K562 (cell line): ENCODE results near the gene PCSK5. TPM values are rescaled to one million over a fixed set of nuclear protein-coding genes. Genes with fewer than 3 reads are reported as not detected.

Experiments used
- ATAC-seq: fragments of 200-7000 bp; cut with Tn5 transposase; 3 replicates; pipeline ENCODE4 v1.9.1; 2020; ENCODE audit warnings: moderate library complexity
- BruUV-seq: library from RNA; stranded (reverse); fragments of 400-500 nt; replicated peaks from 2 replicates; lab custom pipeline; 2021; lab: Mats Ljungman, UMichigan
- CTCF ChIA-PET: fragments of 300-600 bp; formaldehyde crosslinking; extraction: SDS; loops from one replicate; lab custom pipeline; 2021; ENCODE audit warnings: low intra/inter-chr PET ratio; lab: Yijun Ruan, JAX
- POLR2A ChIA-PET: fragments of 300-600, 350-650 bp; sonication (Branson Sonifier 250); formaldehyde crosslinking; extraction: SDS; loops from one replicate; lab custom pipeline; 2021; ENCODE audit warnings: antibody characterized with exemption, inconsistent platforms; lab: Yijun Ruan, JAX
- DNase-seq, 4 experiments: peaks; one replicate each; pipeline versions ENCODE4 v3.0.0 to v3.0.0-alpha.2; 2011 to 2018; ENCODE audit warnings: low spot score in 3 of 4, mixed read lengths in 3 of 4; ENCODE audit errors: extremely low read depth in 1 of 4
- FAIRE-seq: peaks from 2 replicates; lab custom pipeline; 2011; peaks lifted over from hg19 to GRCh38; lab: Jason Lieb, UNC
- H2AFZ ChIP-seq: 2 replicates; pipeline ENCODE4 v1.6.0; 2011; ENCODE audit warnings: low read depth, low read length, control low read depth, inconsistent platforms
- H3K27ac ChIP-seq: fragments of 200-600 bp; 3 replicates; pipeline ENCODE4 v1.8.0; 2011; ENCODE audit warnings: low read depth, mild to moderate bottlenecking, control low read depth, inconsistent platforms, low read length, moderate library complexity, mixed read lengths; ENCODE audit errors: extremely low read depth
- H3K27me3 ChIP-seq, 2 experiments: fragments of 300-600 bp in 1 of 2; 2 replicates in 1 of 2; 3 replicates in 1 of 2; pipeline versions ENCODE4 v1.6.0 to v1.8.0; 2011; ENCODE audit warnings: inconsistent platforms in 2 of 2, low read length in 2 of 2, mild to moderate bottlenecking in 1 of 2, mixed read lengths in 1 of 2, moderate library complexity in 1 of 2; ENCODE audit not compliant: control insufficient read depth in 2 of 2, insufficient read depth in 2 of 2
- H3K36me3 ChIP-seq: fragments of 300-600 bp; 3 replicates; pipeline ENCODE4 v1.8.0; 2011; ENCODE audit warnings: mild to moderate bottlenecking, low read length, inconsistent platforms; ENCODE audit not compliant: control insufficient read depth, insufficient read depth
- H3K4me1 ChIP-seq, 2 experiments: fragments of 200-600 bp in 1 of 2; replicated peaks in 1 of 2; 2 replicates in 1 of 2; 3 replicates in 1 of 2; pipeline versions ENCODE4 v1.5.1 to v1.8.0; 2011; ENCODE audit warnings: inconsistent platforms in 2 of 2, low read length in 2 of 2, mild to moderate bottlenecking in 1 of 2, mixed read lengths in 1 of 2, moderate library complexity in 1 of 2; ENCODE audit not compliant: control insufficient read depth in 2 of 2, insufficient read depth in 2 of 2
- H3K4me2 ChIP-seq: 2 replicates; pipeline ENCODE4 v1.6.1; 2011; ENCODE audit warnings: low read length, control low read depth, inconsistent platforms, mixed read lengths; ENCODE audit not compliant: insufficient read depth
- H3K4me3 ChIP-seq: fragments of 200-600 bp; sonication (generic), shearing (Covaris generic); 2 replicates; pipeline ENCODE4 v1.5.1; 2016; ENCODE audit warnings: control low read depth, inconsistent platforms
- H3K79me2 ChIP-seq: fragments of 200-600 bp; 3 replicates; pipeline ENCODE4 v1.8.0; 2011; ENCODE audit warnings: low read length, inconsistent platforms; ENCODE audit not compliant: control insufficient read depth, insufficient read depth
- H3K9ac ChIP-seq, 2 experiments: 2 replicates each; pipeline versions ENCODE4 v1.6.0 to v1.6.1; 2011; ENCODE audit warnings: low read depth in 2 of 2, low read length in 2 of 2, control low read depth in 1 of 2, inconsistent platforms in 1 of 2, mild to moderate bottlenecking in 1 of 2, mixed read lengths in 1 of 2; ENCODE audit not compliant: insufficient read depth in 1 of 2
- H3K9me1 ChIP-seq: one replicate; pipeline ENCODE4 v1.6.0; 2011; ENCODE audit warnings: inconsistent platforms, mild to moderate bottlenecking, low read length, moderate library complexity; ENCODE audit not compliant: control insufficient read depth, insufficient read depth
- H3K9me3 ChIP-seq: replicated peaks from 2 replicates; pipeline ENCODE4 v1.5.1; 2011; ENCODE audit warnings: low read depth, low read length, inconsistent platforms; ENCODE audit not compliant: control insufficient read depth, insufficient read depth
- H4K20me1 ChIP-seq: replicated peaks from 2 replicates; pipeline ENCODE4 v1.6.1; 2011; ENCODE audit warnings: low read length, inconsistent platforms, mixed read lengths; ENCODE audit not compliant: control insufficient read depth, insufficient read depth
- FOXA3 ChIP-seq, 2 experiments: fragments of 450-650 bp in 1 of 2; sonication (generic) in 1 of 2; formaldehyde crosslinking; IDR thresholded peaks in 1 of 2; conservative IDR thresholded peaks in 1 of 2; 2 replicates each; pipeline versions ENCODE4 v1.4.0 to v1.8.0; 2020 to 2022; ENCODE audit warnings: mild to moderate bottlenecking in 2 of 2, missing genetic modification reagents in 1 of 2
- MEF2D ChIP-seq: conservative IDR thresholded peaks from 2 replicates; pipeline ENCODE4 v1.6.1; 2016; ENCODE audit warnings: low read depth, missing genetic modification characterization, missing compliant biosample characterization
- NUFIP1 ChIP-seq: fragments of 450-650 bp; IDR thresholded peaks from 2 replicates; pipeline ENCODE4 v1.6.1; 2018; ENCODE audit not compliant: partially characterized antibody
- SMARCE1 ChIP-seq: fragments of 450-650 bp; IDR thresholded peaks from 2 replicates; pipeline ENCODE4 v1.7.1; 2016; ENCODE audit warnings: mild to moderate bottlenecking
- ZNF143 ChIP-seq: sonication (generic); formaldehyde crosslinking; IDR thresholded peaks from 2 replicates; pipeline ENCODE4 v1.9.0; 2022; ENCODE audit warnings: mild to moderate bottlenecking, missing genetic modification reagents
- ZNF668 ChIP-seq: fragments of 250-450 bp; sonication (Bioruptor Pico); IDR thresholded peaks from 2 replicates; pipeline ENCODE4 v1.8.0; 2022; ENCODE audit warnings: mild to moderate bottlenecking, inconsistent platforms
- WGBS: fragments of 100-300 bp; shearing (Covaris generic); methylation state at CpG from one replicate; pipeline ENCODE4 v1.1.6; 2016; ENCODE audit warnings: low coverage, mixed read lengths; ENCODE audit not compliant: insufficient coverage; ENCODE audit errors: missing lambda C conversion rate; 5-methylcytosine and 5-hydroxymethylcytosine counted together
- in situ Hi-C: fragments of 300-500 bp; cut with MboI; formaldehyde crosslinking; loops from 4 replicates; pipeline ENCODE4 v1.15.0; 2018; ENCODE audit warnings: inconsistent platforms, mixed read lengths
- intact Hi-C: fragments of 100-400 bp; cut with micrococcal nuclease; formaldehyde crosslinking; loops from 2 replicates; pipeline ENCODE4 v1.14.2; 2022
- polyA plus RNA-seq, 8 experiments: library from polyadenylated mRNA; depleted of rRNA in 4 of 8; stranded (reverse) in 5 of 8; unstranded in 3 of 8; fragments of >200 nt; fragmentation: Nextera tagmentation in 2 of 8; fragmentation: Illumina TruSeq in 1 of 8; extraction: Ambion mirVana in 2 of 8; extraction: Trizol in 1 of 8; gene quantifications; 2 replicates each; pipeline versions ENCODE4 v1.2.1 to v1.2.3, GENCODE V29; 2011 to 2014; ENCODE audit warnings: inconsistent platforms in 1 of 8, missing spikeins in 1 of 8
- total RNA-seq, 7 experiments: library from RNA; depleted of rRNA in 6 of 7; stranded (reverse); fragments of >200 nt in 6 of 7; fragmentation: Illumina TruSeq in 2 of 7; extraction: Trizol in 2 of 7; gene quantifications; 2 replicates each; pipeline versions ENCODE4 v1.2.1 to v1.2.3, GENCODE V29; 2011 to 2021; ENCODE audit warnings: low replicate concordance in 1 of 7
- TF ChIP-seq, protein P1 (sequence below): fragments of 250-450 bp; sonication (Bioruptor Pico); IDR thresholded peaks from 2 replicates; pipeline ENCODE4 v1.5.0; 2022; ENCODE audit warnings: mild to moderate bottlenecking
- TF ChIP-seq, protein P2 (sequence below): sonication (generic); formaldehyde crosslinking; IDR thresholded peaks from 2 replicates; pipeline ENCODE4 v1.8.0; 2023; ENCODE audit warnings: mild to moderate bottlenecking, missing genetic modification reagents
- TF ChIP-seq, protein P3 (sequence below): fragments of 250-450 bp; sonication (Bioruptor Pico); IDR thresholded peaks from 2 replicates; pipeline ENCODE4 v1.5.0; 2020; ENCODE audit warnings: mild to moderate bottlenecking
- TF ChIP-seq, protein P4 (sequence below): sonication (generic); formaldehyde crosslinking; IDR thresholded peaks from 2 replicates; pipeline ENCODE4 v1.8.1; 2023; ENCODE audit warnings: missing genetic modification reagents, mild to moderate bottlenecking, borderline replicate concordance
- TF ChIP-seq, protein P5 (sequence below): fragments of 250-450 bp; sonication (Bioruptor Pico); IDR thresholded peaks from 2 replicates; pipeline ENCODE4 v1.5.0; 2021

The PCSK5 gene
- total and polyA plus RNA-seq, 9 of the 15 experiments (the other 6 are each of a cell fraction or from before 2014, with no cell fraction given), result not detected

DNA sequence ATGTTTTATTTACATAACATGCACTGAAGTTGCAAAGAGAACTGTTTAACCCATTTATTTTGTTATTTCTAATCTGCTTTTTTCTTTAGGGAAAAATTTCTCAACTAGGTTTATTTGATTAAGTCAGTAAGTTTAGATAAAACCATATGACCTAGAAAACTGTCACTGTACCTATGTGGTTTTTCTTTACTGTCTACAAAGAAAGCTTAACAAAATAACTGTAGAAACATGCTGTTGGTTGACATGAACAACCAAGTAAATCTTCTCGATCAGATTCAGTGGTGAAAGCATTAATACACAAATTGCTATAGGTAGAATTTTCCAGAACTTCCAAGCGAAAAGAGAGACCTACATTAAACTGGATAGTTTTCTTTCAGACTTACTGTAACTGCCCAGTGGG, 137.4 kb downstream of the PCSK5 start:
- 0% methylated on average over 2 of the region's 2 CpGs for WGBS
- DNase-seq (no peak), FAIRE-seq (no peak), ATAC-seq (no peak)
- H2AFZ ChIP-seq, result no peak overlapping the region
- H3K27ac ChIP-seq, result no peak overlapping the region
- intact Hi-C loops, result no loop called here
- no peak overlapping the region for H3K4me2 ChIP-seq
- no peaks in the 10 kb centered on the region for H4K20me1 ChIP-seq
- H3K9ac ChIP-seq, result no peak overlapping the region
- BruUV-seq, result no TSS peak
- no peaks in the 10 kb centered on the region for H3K4me1 ChIP-seq
- H3K79me2 ChIP-seq, result no peaks in the 10 kb centered on the region
- CTCF ChIA-PET, result no interaction called here
- no peak overlapping the region for H3K4me3 ChIP-seq
- POLR2A ChIA-PET, result no interaction called here
- H3K27me3 ChIP-seq, result no peaks in the 10 kb centered on the region
- in situ Hi-C loops, result no loop called here
- H3K9me1 ChIP-seq, result no peaks in the 10 kb centered on the region
- H3K9me3 ChIP-seq, result no peaks in the 10 kb centered on the region
- no peaks in the 10 kb centered on the region for H3K36me3 ChIP-seq
- no peak for TF ChIP-seq NUFIP1
- TF ChIP-seq FOXA3 (CRISPR knock-in tag; conservative IDR thresholded peaks at IDR 0.05 in 1 of 2, IDR thresholded peaks at IDR 0.05 in 1 of 2), result no peak
- TF ChIP-seq, protein P1, sequence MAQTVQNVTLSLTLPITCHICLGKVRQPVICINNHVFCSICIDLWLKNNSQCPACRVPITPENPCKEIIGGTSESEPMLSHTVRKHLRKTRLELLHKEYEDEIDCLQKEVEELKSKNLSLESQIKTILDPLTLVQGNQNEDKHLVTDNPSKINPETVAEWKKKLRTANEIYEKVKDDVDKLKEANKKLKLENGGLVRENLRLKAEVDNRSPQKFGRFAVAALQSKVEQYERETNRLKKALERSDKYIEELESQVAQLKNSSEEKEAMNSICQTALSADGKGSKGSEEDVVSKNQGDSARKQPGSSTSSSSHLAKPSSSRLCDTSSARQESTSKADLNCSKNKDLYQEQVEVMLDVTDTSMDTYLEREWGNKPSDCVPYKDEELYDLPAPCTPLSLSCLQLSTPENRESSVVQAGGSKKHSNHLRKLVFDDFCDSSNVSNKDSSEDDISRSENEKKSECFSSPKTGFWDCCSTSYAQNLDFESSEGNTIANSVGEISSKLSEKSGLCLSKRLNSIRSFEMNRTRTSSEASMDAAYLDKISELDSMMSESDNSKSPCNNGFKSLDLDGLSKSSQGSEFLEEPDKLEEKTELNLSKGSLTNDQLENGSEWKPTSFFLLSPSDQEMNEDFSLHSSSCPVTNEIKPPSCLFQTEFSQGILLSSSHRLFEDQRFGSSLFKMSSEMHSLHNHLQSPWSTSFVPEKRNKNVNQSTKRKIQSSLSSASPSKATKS (CRISPR knock-in tag), result no peak
- TF ChIP-seq, protein P2, sequence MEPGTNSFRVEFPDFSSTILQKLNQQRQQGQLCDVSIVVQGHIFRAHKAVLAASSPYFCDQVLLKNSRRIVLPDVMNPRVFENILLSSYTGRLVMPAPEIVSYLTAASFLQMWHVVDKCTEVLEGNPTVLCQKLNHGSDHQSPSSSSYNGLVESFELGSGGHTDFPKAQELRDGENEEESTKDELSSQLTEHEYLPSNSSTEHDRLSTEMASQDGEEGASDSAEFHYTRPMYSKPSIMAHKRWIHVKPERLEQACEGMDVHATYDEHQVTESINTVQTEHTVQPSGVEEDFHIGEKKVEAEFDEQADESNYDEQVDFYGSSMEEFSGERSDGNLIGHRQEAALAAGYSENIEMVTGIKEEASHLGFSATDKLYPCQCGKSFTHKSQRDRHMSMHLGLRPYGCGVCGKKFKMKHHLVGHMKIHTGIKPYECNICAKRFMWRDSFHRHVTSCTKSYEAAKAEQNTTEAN, result no peak
- no peak for TF ChIP-seq MEF2D (tag)
- TF ChIP-seq, protein P3, sequence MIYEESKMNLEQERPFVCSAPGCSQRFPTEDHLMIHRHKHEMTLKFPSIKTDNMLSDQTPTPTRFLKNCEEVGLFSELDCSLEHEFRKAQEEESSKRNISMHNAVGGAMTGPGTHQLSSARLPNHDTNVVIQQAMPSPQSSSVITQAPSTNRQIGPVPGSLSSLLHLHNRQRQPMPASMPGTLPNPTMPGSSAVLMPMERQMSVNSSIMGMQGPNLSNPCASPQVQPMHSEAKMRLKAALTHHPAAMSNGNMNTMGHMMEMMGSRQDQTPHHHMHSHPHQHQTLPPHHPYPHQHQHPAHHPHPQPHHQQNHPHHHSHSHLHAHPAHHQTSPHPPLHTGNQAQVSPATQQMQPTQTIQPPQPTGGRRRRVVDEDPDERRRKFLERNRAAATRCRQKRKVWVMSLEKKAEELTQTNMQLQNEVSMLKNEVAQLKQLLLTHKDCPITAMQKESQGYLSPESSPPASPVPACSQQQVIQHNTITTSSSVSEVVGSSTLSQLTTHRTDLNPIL (CRISPR knock-in tag), result no peak
- TF ChIP-seq, protein P4, sequence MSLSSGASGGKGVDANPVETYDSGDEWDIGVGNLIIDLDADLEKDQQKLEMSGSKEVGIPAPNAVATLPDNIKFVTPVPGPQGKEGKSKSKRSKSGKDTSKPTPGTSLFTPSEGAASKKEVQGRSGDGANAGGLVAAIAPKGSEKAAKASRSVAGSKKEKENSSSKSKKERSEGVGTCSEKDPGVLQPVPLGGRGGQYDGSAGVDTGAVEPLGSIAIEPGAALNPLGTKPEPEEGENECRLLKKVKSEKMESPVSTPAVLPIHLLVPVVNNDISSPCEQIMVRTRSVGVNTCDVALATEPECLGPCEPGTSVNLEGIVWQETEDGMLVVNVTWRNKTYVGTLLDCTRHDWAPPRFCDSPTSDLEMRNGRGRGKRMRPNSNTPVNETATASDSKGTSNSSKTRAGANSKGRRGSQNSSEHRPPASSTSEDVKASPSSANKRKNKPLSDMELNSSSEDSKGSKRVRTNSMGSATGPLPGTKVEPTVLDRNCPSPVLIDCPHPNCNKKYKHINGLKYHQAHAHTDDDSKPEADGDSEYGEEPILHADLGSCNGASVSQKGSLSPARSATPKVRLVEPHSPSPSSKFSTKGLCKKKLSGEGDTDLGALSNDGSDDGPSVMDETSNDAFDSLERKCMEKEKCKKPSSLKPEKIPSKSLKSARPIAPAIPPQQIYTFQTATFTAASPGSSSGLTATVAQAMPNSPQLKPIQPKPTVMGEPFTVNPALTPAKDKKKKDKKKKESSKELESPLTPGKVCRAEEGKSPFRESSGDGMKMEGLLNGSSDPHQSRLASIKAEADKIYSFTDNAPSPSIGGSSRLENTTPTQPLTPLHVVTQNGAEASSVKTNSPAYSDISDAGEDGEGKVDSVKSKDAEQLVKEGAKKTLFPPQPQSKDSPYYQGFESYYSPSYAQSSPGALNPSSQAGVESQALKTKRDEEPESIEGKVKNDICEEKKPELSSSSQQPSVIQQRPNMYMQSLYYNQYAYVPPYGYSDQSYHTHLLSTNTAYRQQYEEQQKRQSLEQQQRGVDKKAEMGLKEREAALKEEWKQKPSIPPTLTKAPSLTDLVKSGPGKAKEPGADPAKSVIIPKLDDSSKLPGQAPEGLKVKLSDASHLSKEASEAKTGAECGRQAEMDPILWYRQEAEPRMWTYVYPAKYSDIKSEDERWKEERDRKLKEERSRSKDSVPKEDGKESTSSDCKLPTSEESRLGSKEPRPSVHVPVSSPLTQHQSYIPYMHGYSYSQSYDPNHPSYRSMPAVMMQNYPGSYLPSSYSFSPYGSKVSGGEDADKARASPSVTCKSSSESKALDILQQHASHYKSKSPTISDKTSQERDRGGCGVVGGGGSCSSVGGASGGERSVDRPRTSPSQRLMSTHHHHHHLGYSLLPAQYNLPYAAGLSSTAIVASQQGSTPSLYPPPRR (CRISPR knock-in tag), result no peak
- TF ChIP-seq, protein P5, sequence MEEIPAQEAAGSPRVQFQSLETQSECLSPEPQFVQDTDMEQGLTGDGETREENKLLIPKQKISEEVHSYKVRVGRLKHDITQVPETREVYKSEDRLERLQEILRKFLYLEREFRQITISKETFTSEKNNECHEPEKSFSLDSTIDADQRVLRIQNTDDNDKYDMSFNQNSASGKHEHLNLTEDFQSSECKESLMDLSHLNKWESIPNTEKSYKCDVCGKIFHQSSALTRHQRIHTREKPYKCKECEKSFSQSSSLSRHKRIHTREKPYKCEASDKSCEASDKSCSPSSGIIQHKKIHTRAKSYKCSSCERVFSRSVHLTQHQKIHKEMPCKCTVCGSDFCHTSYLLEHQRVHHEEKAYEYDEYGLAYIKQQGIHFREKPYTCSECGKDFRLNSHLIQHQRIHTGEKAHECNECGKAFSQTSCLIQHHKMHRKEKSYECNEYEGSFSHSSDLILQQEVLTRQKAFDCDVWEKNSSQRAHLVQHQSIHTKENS (CRISPR knock-in tag), result no peak
- TF ChIP-seq SMARCE1, result no peak
- TF ChIP-seq ZNF143 (CRISPR knock-in tag), result no peak
- TF ChIP-seq ZNF668 (CRISPR knock-in tag), result no peak
